Keratinocyte (primary cell): ENCODE data around the gene IFT81.

Experiments used
- CTCF ChIP-seq, 3 experiments: IDR thresholded peaks in 1 of 3; conservative IDR thresholded peaks in 1 of 3; optimal IDR thresholded peaks in 1 of 3; 2 replicates in 2 of 3; 3 replicates in 1 of 3; pipeline versions ENCODE3 to v1.5.1; 2011; ENCODE audit warnings: low read length in 3 of 3, mild to moderate bottlenecking in 3 of 3, moderate library complexity in 2 of 3, control low read depth in 1 of 3, inconsistent platforms in 1 of 3; ENCODE audit not compliant: insufficient read depth in 2 of 3; ENCODE audit errors: extremely low read depth in 1 of 3
- EZH2 ChIP-seq: IDR thresholded peaks from one replicate; pipeline ENCODE4 v1.6.1; 2012; ENCODE audit warnings: inconsistent platforms, mild to moderate bottlenecking, low read length, moderate library complexity

GRCh38 chr12:110090266-110091135 is 33.7 kb upstream of the IFT81 start:
- no peak for TF ChIP-seq CTCF (optimal IDR thresholded peaks at IDR 0.05 in 1 of 3, IDR thresholded peaks at IDR 0.05 in 1 of 3, conservative IDR thresholded peaks at IDR 0.05 in 1 of 3; ENCODE audit: extremely low read depth in 1 of 3, insufficient read depth in 2 of 3, low read length in 3 of 3)
- TF ChIP-seq EZH2, result no peak
